Measurements from ENCODE around the gene DMGDH.
"Not testable (repeated sequence)": the region's sequence is repeated elsewhere in the genome, so short reads cannot be mapped to it uniquely, and the experiment has no call there.

The DMGDH gene

DNA sequence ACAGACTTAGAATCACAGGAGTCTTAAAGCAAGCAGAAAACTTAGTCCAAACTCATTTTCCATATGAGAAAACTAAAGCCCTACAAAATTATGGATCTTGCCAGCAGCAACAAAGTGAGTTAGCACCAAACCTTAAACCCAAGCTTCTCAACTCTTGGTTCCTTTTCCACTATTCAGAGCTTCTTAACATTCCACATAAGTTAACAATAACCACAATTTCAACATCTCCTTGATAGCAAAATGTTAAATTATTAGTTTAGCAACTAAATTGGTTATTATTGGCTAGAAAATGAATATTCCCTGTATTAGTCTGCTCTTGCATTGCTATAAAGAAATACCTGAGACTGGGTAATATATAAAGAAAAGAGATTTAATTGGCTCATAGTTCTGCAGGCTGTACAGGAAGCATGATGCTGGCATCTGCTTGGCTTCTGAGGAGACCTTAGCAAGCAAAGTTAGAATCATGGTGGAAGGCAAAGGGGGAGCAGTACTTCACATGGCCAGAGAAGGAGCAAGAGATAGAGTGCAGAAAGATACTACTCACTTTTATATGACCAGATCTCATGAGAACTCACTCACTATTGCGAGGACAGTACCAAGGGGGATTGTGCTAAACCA is 58.1 kb downstream of the DMGDH start:
- no peak for DNase-seq

- DNase-seq = no peak
Observed at GRCh38 chr5:79008362-79008761, 61.1 kb downstream of the DMGDH start.

DNA sequence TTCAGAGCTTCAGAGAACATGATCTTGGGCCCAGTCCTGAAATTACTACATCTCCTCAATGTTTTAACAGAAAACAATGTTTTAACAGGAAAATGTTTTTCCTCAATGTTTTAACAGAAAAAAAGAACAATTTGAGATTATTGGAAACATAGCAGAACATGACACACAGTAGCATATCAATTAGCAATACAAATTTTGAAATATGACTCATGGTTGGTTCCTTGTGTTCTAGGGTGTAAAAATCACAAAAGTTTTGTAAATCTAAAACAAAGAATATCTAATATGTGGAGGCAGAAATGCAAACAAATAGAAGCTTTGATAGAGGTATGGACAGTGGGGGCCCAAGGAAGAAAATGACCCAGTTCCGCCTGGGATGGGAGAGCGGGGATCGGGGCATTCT is 61.6 kb downstream of the DMGDH start:
- no peak for DNase-seq

DNA sequence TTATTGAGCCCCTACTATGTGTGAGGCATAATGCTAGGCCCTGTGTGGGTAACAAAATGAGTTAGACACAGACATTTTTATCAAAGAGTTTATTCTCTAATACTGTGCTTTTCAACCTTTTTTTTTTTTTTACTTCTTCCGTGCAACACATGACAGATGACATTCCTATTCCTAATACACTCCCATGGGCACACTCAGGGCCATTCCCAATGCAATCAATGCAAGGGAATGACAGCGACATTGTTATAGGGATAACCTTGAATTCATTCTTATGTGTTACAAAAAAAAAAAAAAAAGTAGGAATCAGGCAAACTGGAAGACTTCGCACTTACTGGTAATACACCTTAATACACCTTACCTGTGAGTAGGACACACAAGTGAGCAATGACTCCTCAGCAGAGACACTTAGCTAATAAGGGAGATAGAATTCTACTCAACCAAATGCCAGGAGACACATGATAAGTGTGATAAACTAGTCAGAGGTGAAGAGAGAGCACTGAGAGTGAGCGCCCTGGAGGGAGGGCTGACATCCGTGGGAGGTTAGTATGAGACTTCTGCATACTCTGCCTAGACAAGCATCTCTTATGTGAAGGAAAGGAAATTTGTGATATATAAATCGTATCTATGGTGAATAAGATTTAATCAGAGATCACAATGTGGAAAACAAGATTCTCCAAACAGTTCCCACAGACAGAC is 63.4 kb downstream of the DMGDH start:
- no peak for DNase-seq

DNA sequence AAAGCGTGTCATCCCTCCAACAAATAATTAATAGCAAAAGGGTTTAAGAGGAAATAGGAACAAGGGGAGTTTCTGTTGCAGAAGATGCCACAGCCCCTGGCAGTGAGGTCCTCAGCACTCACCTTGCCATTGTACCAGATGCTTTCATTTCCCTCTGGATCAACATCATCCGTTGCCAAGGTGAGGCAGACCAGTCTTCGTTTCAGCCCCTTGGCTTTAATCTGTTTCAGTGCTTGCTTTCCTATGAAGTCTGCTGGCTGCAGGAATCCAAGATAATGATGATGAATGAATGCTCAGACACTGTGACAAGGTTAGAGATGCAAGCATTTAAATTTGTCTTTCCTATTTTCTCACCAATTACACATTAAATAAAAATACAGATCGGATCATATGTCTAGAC is 64.3 kb downstream of the DMGDH start:
- DNase-seq = no peak

DNA sequence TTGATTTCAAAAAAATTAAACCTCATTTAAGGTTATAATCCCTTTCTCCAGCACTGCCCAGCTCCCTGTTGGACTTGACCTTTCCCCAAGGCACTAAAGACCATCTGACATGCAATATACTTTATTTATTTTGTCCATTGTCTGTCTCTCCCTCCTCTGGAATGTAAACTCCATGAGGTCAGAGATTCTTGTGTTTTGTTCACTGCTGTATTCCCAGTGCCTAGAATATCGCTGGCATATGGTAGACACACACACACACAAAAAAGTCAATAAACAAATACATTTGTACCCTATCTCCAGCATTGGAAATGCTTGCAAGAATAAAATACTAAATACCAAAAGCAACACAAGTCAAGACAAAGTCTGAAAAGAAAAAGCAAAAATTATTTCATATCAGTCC is 67.1 kb downstream of the DMGDH start:
- no peak for DNase-seq

GRCh38 chr5:79001471-79001870 is 68.0 kb downstream of the DMGDH start:
- no peak for DNase-seq

- DNase-seq = no peak
Observed at GRCh38 chr5:78997090-78997489, 72.4 kb downstream of the DMGDH start.

- no peak for DNase-seq
Observed at GRCh38 chr5:78995521-78996007, 73.9 kb downstream of the DMGDH start.

DNA sequence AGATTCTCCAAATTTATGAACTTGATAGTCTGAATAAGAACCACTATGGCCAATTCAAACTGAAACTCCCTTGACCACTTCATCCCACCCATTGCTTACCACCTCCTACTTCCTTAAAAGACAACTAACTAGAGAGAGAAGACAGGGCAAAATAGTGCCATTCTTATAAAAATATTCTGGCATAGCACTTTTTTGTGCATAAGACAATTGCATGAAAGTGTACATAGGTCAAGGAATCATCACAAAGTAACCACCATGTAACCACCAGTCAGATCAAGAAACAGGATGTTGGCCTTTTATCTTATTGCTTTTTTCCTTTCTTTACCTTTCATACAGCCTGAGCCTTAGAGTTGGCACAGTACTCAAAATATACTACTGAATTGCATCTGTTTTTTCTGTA is 76.3 kb downstream of the DMGDH start:
- no peak for DNase-seq

GRCh38 chr5:78992146-78992545 is 77.3 kb downstream of the DMGDH start:
- no peak for DNase-seq

- DNase-seq = no peak
Observed at GRCh38 chr5:78989080-78989479, 80.4 kb downstream of the DMGDH start.

DNA sequence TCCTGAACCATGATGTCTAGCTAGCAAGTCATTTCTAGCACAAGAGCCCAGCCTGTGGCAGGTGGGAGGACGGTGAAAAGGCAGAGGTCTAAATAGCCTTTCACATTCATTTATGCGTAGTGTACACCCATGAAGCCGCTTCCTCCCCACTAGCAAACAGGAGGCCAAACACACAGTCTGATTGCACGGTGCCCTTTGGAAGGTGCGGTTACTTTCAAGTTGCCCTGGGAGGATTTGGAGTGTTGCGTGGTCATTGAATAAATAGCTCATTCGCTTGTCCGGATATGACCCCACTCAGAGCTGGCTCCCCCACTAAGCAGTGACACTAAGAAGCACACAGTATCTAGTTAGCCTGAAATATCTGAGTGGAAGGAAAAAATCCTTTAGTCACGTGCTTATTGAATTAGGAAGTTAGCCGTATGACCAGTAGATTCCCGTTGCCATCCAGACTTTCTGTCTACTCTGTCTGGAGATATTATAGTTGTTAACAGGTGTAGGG is 83.7 kb downstream of the DMGDH start:
- DNase-seq = peak; percentile 61 to 65

DNA sequence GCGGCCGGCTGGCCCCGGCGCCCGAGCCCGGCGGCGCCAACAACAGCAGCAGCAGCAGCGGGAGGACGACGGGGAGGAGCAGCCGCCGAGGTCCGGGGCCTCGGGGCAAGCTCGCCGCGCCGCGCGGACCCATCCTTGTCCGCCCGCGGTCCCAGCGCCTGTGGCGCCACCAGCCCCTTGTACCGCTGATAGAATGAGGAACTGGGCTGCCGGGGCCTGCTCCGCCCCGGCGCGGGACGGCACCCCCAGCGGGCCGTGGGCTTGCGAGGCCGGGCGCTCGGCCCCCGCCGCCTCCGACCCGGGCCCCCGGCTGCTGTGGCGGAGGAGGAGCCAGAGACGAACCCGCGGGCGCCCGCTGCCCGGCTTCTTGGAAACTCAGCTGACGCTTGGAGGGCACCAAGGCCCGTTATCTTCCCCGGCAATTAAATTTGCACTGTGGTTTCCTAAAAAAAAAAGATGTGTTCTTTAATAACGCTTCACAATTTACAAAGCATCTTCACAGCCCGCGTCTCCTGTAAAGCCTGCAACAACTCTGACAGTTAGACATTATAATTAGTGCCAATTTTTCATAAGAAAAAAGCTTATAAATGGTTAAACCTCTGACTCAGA is 84.3 kb downstream of the DMGDH start, which contains the start of gene ARSB:
TSS of gene ARSB (minus strand) at position 195 of the 609 bp plus-strand sequence. CDS start at position 133, 62 bp downstream.
- DNase-seq = peak; percentile 61 to 72

DNA sequence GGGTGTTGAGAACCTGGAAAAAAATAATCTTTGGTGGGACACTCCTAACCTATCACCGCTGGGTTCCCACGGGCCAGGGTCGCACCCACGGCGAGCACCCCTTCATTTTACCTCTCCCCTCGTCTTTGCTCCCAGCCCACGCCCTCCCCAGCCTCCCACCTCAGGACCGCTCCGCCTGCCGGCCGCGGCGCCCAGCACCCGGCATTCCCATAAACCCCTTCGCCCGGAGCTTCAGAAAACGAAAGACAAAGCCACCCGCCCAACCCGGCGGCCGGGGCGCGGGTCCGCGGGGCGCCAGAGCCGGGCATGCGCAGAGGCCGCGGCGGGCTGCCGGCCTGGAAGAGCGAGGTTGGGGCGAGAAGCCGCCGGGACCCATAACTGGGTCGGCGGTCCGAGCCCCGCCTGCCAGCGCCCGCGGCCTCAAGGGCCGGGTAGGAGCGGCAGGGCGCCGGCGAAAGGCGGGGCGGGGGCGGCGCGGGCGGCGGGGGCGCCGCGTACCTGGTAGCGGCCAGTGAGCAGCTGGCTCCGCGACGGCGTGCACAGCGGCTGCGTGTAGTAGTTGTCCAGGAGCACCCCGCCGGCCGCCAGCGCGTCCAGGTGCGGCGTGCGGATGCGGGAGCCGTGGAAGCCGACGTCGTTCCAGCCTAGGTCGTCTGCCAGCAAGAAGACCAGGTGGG is 84.9 kb downstream of the DMGDH start:
- peak; percentile 79 to 84 for DNase-seq

DNA sequence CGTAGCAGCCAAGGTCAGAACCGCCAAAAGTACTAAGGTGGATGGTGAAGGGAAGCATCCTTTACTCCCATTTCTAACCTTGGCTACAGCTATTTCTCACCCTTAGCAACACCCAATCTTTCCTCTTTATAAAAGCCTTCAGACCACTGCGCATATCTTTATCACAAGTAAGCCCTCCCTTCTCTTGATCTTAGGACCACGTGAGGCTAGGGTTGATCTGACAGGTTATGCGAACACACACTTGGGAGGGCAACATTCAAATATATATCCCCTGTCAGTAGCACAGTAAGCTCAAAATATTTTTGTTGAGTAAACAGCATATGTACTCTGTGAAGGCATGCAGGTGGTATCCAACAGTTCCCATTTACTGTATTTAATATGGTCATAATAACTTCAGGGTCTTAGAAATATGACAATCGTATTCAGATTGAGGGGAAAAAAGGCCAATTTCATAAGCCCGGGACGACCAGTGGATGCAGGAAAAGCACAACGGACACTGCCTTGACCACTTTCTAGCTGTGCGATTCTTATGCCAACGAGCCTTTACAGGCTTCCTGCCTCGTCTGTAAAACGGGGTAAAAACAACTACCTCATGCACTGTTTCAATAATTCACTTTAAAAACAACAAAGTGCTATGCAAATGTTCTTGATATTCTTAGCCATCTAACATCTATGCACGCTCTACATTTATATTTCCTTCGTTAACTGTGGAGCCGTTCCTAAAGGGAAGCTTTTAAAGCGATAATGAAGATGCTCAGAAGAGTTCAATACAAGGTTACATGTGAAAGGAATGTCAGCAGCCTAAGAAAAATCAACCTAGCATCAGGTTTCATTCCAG is 85.7 kb downstream of the DMGDH start:
- DNase-seq = no peak

DNA sequence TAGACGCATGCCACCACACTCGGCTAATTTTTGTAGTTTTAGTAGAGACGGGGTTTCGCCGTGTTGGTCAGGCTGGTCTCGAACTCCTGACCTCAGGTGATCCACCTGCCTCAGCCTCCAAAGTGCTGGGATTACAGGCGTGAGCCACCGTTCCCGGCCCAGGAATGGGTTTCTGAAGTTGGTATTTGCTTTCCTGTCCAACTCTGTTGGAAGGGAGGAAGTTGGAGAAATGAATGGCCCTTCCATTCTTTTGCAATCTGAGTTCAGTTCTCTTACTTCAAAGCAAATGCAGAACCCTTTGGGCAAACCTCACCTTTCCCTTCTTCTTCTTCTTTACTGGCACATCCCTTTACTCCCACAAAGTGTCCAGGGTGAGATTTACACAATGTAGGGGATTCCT is 86.3 kb downstream of the DMGDH start:
- DNase-seq = not testable (repeated sequence)

GRCh38 chr5:78979909-78980308 is 89.6 kb downstream of the DMGDH start:
- no peak for DNase-seq

GRCh38 chr5:78979117-78979742 is 90.2 kb downstream of the DMGDH start:
- DNase-seq = no peak

DNA sequence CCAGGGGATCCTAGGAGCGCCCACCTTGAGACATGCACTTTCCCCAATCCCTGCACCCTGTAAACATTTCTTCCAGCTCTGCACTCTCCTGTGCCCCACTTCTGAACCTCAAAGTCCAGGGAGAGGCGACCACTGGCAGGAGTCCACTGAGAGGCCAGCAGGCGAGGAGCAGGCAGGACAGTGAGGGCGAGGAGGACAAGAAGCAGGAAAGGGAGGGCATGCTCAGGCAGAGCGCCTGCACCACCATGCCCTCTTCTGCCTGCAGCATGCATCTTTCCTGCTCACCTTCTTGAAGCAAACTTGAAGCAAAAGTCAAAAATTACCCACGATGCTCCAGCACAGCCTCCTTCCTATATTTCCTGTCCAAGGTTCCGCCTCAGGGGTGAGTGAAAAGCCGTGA is 94.4 kb downstream of the DMGDH start:
- no peak for DNase-seq

GRCh38 chr5:78974601-78975000 is 94.9 kb downstream of the DMGDH start:
- DNase-seq = no peak

DNA sequence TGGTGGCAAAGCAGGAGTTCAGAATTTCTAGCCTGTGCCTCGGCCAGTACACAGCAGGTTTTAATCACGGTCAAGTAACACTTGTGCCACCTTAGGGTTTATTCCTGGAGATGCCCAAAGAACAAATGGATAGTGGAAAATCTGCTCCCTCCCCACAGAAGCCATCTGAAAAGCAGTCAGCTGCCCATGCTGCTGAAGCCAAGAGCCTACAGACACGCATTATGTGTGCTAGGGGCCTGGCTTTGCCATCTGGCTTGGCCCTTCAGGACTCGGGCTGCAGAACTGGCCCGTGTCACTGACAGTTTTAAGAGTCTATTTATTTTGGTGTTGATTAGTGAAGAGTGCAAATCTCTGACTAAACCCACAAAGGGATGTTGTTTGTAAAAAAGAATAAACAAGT is 95.5 kb downstream of the DMGDH start:
- DNase-seq = no peak

Data from stimulated activated CD4-positive, alpha-beta T cell treated with anti-CD3 and anti-CD28 coated beads, Interleukin-2, amount 100 ng/mL, for 24 hours (primary cell).